D341Med (cell line): ENCODE measurements around the gene UBE2QL1.

ENCODE experiments used
- DNase-seq: peaks from one replicate; pipeline ENCODE4 v3.0.0; 2012; ENCODE audit warnings: low spot score

Gene UBE2QL1

GRCh38 chr5:6455571-6456200, 7.0 kb downstream of the UBE2QL1 start:
- DNase-seq = no peak

- no peak for DNase-seq
Observed at GRCh38 chr5:6456766-6457370, 8.2 kb downstream of the UBE2QL1 start.

DNA sequence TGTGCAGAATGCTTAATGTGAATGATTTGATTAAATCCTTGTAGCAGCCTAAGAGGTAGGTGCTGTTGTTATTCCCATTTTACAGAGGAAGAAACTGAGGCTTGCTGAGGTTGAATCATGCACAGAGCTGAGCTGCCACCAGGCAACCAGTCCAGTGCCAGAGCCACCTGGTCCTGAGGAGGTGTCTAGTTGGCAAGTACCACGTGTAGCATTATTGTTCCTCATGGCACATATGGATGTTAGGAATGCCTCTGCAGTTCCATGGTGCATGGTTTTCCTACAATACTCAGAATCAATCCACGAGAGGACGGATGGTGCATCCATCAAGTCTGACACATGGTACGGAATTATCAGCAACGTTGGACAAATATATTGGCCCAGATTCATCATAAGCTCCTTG, 8.9 kb downstream of the UBE2QL1 start:
- no peak for DNase-seq

- no peak for DNase-seq
Observed at GRCh38 chr5:6458833-6459232, 10.2 kb downstream of the UBE2QL1 start.

- no peak for DNase-seq
Observed at GRCh38 chr5:6459896-6460295, 11.2 kb downstream of the UBE2QL1 start.

DNA sequence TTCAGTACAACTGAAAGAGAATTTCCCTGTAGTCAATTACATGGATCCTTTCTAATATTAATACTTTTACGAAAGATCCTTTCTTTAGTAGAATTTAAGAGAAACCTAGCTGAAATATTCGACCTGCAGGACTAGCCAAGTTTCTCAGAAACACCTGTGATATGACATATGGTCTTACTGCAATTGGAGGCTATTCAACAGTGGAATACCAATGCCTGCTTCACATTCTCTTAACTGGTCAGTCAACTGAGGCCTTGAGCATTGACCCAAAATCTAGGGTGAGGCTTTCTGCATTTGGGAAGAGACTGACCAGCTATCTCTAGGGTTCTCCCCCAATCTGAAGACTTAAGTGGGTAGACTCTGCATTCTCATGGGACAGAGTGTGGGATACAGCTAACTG, 12.3 kb downstream of the UBE2QL1 start:
- DNase-seq = no peak

GRCh38 chr5:6461793-6462650, 13.4 kb downstream of the UBE2QL1 start:
- DNase-seq = no peak

DNA sequence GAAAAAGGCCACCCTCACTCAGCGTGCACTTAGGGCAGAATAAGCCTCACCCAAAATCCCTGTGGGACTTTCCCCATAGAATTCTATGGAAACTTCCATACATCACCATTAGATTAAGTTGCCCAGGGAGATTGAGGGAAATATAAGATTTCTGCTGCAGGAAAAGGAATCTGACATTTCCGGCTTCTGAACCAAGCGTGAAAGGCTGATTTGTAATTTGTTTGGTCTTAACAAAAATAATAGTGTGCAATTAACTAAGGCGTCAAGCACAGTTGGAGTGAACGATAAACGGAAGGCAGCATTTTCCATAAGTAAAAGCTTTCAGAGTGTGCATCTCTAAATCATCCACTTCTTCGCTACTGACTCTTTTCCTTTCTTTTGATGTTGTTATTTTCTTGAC, 14.0 kb downstream of the UBE2QL1 start:
- DNase-seq = no peak

DNA sequence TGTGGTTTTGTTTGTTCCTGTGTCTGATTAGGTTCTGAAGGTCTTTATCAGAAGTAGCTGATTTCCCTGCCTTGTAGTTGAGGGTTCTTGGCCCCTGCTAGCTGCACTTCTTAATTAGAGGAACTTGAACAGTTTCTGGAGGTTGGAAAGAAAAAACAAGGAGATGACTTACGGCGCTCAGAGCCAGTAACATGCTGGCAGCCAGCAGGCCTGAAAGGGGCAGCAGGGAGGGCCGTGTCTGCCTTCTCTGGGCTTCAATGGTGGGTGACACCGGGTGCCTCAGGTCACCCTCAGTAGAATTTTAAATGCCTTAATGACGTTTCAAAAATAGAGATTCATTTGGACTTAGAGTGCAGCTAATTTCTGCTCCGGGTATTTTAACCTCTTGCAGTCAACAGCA, 15.8 kb downstream of the UBE2QL1 start:
- DNase-seq = no peak

DNA sequence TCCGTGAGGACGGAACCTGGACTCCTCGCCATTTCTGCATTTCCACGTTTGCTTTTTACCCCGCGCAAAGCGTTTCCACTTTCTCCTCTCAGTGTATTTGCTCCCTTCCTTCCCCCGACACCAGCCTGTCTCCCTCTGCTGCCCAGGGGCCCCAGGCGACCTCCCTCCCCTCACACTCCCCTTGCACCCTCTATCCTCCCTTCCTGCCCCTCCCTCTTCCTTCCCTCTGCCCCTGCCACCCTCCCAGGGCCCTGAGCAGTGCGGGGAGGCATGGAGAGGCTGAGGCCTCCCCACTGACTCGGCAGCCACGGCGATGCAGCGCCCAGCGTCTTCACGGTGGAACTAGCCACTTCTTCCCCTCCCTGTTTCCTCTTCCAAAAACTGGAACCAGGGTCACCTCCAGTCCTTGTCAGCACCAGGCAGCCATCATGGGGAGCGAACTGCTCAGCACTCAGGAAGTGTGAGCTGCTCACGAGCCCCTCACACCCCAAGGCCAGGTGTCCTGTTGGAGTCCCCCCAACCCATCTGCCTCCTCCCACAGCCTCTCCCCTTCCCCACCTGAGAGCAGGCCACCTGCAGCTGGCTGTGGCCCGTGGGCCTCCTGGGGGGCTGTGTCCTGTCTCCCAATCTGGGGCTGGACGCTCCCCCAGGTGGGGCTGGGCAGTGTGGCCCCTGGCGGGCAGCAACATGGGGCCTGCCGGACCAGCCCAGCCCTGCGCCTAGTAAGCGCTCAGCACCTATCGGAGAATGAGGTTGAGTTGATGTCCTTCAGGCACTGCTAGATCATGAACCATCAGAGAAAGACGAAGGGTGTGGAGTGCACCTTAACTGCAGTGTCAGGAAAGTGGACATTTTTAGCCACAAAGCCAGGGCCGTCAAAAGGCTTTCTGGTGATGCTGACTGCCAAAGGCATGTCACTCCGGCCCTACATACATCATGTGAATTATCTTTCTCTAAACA, 17.5 kb downstream of the UBE2QL1 start:
- no peak for DNase-seq

GRCh38 chr5:6466975-6467567, 18.4 kb downstream of the UBE2QL1 start:
- DNase-seq = no peak

- DNase-seq = no peak
Observed at GRCh38 chr5:6467591-6467990, 18.9 kb downstream of the UBE2QL1 start.

DNA sequence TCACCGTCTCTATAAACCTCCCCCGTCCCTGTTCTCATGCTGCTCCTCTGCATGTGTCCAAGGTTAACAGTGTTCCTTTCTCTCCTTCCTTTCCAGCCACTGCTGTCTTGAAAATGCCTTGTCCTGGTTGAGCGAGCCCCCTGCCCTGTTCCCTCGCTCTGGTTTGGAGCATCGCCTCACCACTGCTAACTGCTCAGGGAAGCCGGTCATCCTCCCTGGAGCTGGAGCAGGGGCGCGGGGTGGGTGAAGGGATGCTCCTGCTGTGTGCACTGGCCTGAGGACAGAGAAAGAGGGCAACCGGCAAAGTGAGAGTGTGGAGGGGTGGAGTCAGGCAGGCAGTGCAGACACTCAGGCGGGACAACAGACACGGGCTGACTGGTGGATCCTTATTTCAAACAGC, 19.4 kb downstream of the UBE2QL1 start:
- DNase-seq = no peak

- DNase-seq = no peak
Observed at GRCh38 chr5:6468870-6469269, 20.2 kb downstream of the UBE2QL1 start.

DNA sequence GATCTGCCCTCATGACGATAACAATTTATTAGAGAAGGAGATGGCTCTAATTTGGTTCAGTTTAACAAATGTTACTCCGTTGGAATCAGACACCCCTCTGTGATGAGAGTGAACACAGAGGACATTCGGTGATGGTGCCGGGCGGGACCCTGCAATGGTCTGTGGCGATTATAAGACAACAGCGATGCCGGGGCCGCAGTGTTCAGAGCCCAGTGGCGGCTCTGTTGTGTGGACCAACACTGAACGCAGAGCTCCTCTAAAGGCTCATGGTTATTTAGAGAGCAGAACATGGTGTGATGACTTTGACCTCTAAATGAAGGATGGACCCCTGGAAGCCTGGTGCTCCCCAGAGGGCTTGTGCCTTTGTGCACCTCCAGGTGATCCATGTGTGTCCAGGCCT, 21.2 kb downstream of the UBE2QL1 start:
- no peak for DNase-seq

- DNase-seq = no peak
Observed at GRCh38 chr5:6470672-6471071, 22.0 kb downstream of the UBE2QL1 start.

DNA sequence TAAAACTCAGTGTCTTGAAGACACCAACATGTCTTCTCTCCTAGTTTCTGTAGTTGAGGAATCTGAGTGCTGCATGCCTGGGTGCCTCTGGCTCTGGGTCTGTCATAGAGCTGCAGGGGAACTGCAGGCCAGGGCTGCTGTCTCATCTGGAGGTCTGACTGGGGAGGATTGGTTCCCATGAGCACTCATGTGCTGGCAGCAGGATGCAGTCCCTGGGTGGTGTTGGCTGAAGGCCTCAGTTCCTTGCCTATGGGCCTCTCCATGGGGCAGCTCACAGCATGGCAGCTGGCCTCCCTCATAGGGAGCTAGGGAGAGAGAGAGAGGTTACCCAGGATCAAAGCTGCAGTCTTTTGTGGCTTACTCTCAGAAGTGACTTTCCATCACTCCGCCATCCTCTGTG, 22.6 kb downstream of the UBE2QL1 start:
- DNase-seq = no peak

DNA sequence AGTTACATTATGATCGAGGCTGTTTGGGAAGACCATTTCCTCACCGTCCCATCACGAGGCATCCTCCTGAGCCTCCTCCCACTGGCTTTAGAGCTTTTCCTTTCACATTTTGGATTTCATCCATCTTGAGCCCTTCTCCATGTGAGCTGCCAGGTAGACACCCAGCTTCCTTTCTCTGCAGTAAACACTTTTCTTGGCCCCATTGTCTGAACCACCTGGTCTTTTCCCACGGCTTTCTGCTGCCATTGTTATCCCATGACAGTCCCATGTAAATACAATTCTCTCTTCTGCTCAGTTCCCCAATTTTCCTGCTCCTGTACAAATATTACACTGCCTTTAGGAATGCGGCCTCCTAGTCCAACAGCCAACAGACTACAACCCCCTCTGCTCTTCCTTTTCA, 24.1 kb downstream of the UBE2QL1 start:
- DNase-seq = no peak

DNA sequence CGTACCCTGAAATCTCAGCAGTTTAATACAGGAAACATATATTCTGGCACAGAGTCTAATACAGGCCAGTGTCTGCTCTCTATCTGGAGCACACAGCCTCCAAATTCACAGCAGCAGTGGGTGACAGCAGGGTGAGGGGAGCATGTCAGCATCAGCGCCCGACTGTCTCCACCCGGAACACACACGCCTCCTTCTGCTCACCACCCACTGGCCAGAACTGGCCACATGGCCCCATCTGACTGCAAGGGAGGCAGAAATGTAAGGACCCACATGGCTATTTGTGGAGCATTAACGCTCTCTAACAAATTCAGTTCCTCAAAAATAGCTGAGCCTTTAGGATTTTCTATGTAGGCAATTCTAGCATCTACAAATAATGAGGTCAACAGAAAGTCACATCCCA, 24.6 kb downstream of the UBE2QL1 start:
- no peak for DNase-seq

- no peak for DNase-seq
Observed at GRCh38 chr5:6475626-6476312, 27.1 kb downstream of the UBE2QL1 start.

GRCh38 chr5:6476313-6476661, 27.6 kb downstream of the UBE2QL1 start:
- no peak for DNase-seq
